Activated gamma-delta T cell treated with anti-CD3 and anti-CD28 coated beads, Interleukin-2, amount 50 U/mL, for 16 hours (primary cell): Measurements from ENCODE around the gene PIGB.
"Not testable (repeated sequence)": the region's sequence is repeated elsewhere in the genome, so short reads cannot be mapped to it uniquely, and the experiment has no call there.

ENCODE experiments used
- DNase-seq: peaks from one replicate; pipeline ENCODE4 v3.0.0-alpha.2; 2020; ENCODE audit warnings: low read depth

The PIGB gene

GRCh38 chr15:55302801-55303200, 16.2 kb upstream of the PIGB start:
- not testable (repeated sequence) for DNase-seq

- DNase-seq = no peak
Measured at GRCh38 chr15:55319537-55320237, 665 bp downstream of the PIGB start.

DNA sequence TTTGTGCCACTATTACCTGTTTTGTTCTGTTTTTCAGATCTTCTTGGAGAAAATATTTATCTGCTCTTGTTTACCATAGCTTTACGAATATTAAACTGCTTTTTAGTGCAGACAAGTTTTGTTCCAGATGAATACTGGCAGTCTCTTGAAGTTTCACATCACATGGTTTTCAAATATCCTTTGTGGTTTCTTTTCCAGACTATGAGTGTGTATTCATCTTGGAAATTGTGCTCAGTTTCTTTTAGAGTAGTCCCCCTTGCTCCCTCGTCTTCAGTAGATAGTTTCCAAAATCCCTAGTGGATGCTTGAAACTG, 1.2 kb downstream of the PIGB start:
- DNase-seq = no peak

GRCh38 chr15:55320963-55321362, 1.9 kb downstream of the PIGB start:
- no peak for DNase-seq

GRCh38 chr15:55322467-55322866, 3.4 kb downstream of the PIGB start:
- DNase-seq = no peak

DNA sequence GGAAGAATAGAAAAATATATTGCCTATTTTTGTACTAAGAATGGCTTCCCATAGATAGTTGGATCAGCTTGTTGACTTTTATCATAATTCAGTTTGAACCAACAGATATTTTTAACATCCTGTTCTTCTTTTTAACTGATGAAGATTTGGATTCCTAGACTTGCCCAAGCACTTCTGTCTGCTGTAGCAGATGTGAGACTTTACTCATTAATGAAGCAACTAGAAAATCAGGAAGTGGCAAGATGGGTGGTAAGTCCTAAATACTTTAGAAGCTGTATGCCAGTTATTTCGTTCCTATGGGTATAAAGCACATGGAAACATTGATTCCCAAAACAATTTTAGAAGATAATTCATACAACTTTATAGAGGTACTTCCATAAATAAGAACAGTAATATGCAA, 8.4 kb downstream of the PIGB start:
- DNase-seq = no peak

DNA sequence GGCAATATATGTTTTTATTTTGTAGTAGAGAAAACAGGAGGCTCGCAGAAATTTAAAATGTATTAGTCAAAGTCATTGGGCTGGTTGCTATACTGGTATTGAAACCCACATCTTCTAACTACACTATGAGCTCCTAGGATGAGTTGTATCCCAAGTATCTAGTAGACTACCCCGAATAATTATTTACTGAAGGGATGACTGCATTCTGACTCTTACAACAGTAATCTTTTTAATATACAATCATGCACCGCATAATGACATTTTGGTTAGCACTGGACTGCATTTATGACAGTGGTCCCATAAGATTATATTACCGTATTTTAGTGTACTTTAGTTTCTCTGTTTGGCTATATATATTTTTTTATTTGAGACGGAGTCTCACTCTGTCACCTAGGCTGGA, 15.3 kb downstream of the PIGB start:
- no peak for DNase-seq

- DNase-seq = no peak
Measured at GRCh38 chr15:55334997-55335396, 16.0 kb downstream of the PIGB start.

DNA sequence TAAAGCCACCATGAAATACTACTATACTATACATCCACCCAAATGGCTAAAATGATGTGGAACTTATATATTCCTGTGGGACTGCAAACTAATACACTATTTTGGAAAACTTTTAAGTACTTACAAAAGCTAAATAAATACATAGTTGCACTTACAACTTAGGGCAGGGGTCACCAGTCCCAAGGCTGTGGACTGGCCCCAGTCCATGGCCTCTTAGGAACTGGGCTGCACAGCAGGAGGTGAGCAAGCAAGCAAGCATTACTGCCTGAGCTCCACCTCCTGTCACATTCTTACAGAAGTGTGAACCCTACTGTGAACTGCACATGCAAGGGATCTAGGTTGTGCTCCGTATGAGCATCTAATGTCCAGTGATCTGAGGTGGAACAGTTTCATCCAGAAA, 18.1 kb downstream of the PIGB start:
- no peak for DNase-seq

DNA sequence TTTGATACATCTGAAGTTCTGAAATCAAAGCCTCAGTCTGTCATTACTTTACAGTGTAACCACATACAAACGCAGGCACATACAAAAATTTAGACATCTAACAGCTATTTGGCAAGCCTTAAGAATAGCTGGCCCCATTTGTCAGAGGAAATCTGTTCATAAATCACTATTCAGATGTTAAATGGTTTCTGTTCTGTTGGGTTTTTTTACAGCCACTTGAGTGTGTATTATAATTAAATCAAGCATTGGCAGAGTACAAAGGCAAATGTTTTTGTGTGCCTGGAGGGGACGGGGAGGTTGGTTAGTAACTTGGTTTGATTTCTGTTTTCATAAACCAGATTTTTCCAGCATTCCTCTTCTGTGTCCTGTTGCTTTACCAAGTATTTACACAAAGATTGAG, 24.1 kb downstream of the PIGB start:
- DNase-seq = no peak

- DNase-seq = no peak
Measured at GRCh38 chr15:55344206-55344605, 25.2 kb downstream of the PIGB start.

- DNase-seq = no peak
Measured at GRCh38 chr15:55348281-55348778, 29.3 kb downstream of the PIGB start.

GRCh38 chr15:55349282-55349681, 30.3 kb downstream of the PIGB start:
- no peak for DNase-seq

GRCh38 chr15:55353025-55353424, 34.0 kb downstream of the PIGB start:
- no peak for DNase-seq

- no peak for DNase-seq
Measured at GRCh38 chr15:55356985-55357585, 38.1 kb downstream of the PIGB start.

GRCh38 chr15:55357774-55358173, 38.8 kb downstream of the PIGB start:
- no peak for DNase-seq

DNA sequence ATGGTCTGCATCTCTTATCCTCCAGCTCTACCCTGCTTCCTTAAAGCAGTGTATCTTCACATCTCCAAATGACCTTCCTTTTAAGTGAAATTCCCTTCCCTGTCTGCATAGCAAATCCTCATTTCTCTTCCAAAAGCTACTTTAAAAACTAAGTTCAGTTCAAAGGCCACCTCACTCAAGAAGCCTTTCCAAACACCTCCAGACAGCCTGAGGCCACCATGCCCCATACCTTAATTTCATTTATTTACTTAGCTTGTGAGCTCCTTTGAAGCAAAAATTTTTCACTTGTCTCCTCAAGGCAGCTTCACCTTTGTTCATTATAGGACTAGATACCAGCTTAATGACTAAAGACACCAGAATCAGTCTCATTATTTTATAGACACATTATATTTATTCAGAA, 39.4 kb downstream of the PIGB start:
- DNase-seq = no peak

- DNase-seq = no peak
Measured at GRCh38 chr15:55360256-55360655, 41.2 kb downstream of the PIGB start.

GRCh38 chr15:55361048-55361447, 42.0 kb downstream of the PIGB start:
- DNase-seq = no peak

- DNase-seq = no peak
Measured at GRCh38 chr15:55362641-55363040, 43.6 kb downstream of the PIGB start.

DNA sequence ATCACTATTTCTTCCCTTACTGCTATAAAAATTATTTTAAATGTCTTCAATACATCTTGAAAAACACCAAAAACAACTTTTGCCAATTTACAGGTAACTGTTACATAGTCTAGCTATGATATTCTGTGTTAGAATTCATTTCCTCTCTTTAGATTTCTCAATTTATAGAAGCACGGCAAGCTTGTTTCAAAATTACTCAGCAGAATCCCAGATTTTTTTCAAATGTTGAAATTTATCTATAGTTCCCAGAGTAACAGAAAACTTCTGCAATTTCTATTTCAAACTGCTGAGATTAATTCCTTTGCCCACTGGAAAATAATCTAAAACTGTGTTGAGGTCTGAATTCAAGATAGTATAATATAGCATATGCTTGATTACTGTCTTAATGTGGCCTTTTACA, 48.0 kb downstream of the PIGB start:
- no peak for DNase-seq

GRCh38 chr15:55372701-55373440, 53.8 kb downstream of the PIGB start:
- DNase-seq = no peak

- DNase-seq = no peak
Measured at GRCh38 chr15:55379095-55379494, 60.1 kb downstream of the PIGB start.
